Endodermal cell (in vitro differentiated cells): Measurements from ENCODE around the gene MBD5. TPM values are rescaled to one million over a fixed set of nuclear protein-coding genes. Genes with fewer than 3 reads are reported as not detected.

ENCODE experiments used
- DNase-seq: peaks from one replicate; pipeline ENCODE4 v3.0.0-alpha.2; 2017
- H3K27ac ChIP-seq: 2 replicates; pipeline ENCODE4 v1.5.1; 2013; ENCODE audit warnings: mild to moderate bottlenecking, low read depth, low read length, moderate library complexity
- H3K27me3 ChIP-seq: 2 replicates; pipeline ENCODE4 v1.6.1; 2013; ENCODE audit warnings: mild to moderate bottlenecking, low read length, moderate library complexity; ENCODE audit not compliant: insufficient read depth, control insufficient read depth, poor library complexity, severe bottlenecking
- H3K36me3 ChIP-seq: 2 replicates; pipeline ENCODE4 v1.7.0; 2013; ENCODE audit warnings: mild to moderate bottlenecking, low read length, moderate library complexity; ENCODE audit not compliant: control insufficient read depth, insufficient read depth
- H3K4me1 ChIP-seq: one replicate; pipeline ENCODE4 v1.7.0; 2013; ENCODE audit warnings: low read length; ENCODE audit not compliant: control insufficient read depth, insufficient read depth
- H3K4me3 ChIP-seq: 2 replicates; pipeline ENCODE4 v1.5.1; 2013; ENCODE audit warnings: mild to moderate bottlenecking, low read length, moderate library complexity
- H3K9ac ChIP-seq: 2 replicates; pipeline ENCODE4 v1.6.1; 2013; ENCODE audit warnings: mild to moderate bottlenecking, low read length, moderate library complexity; ENCODE audit not compliant: poor library complexity, severe bottlenecking; ENCODE audit errors: extremely low read depth
- H3K9me3 ChIP-seq: 2 replicates; pipeline ENCODE4 v1.6.1; 2013; ENCODE audit warnings: mild to moderate bottlenecking, low read length, moderate library complexity; ENCODE audit not compliant: control insufficient read depth
- H3K27ac Mint-ChIP-seq: 2 replicates; pipeline ENCODE4 v1.8.0; 2020; ENCODE audit warnings: mixed read lengths
- H3K27me3 Mint-ChIP-seq: 2 replicates; pipeline ENCODE4 v1.8.0; 2021; ENCODE audit warnings: mild to moderate bottlenecking, mixed read lengths; ENCODE audit not compliant: insufficient read depth
- H3K36me3 Mint-ChIP-seq: 2 replicates; pipeline ENCODE4 v1.8.0; 2020; ENCODE audit warnings: low read depth, mixed read lengths
- H3K4me1 Mint-ChIP-seq: 2 replicates; pipeline ENCODE4 v1.8.0; 2020; ENCODE audit warnings: mixed read lengths
- H3K4me3 Mint-ChIP-seq: 2 replicates; pipeline ENCODE4 v1.8.0; 2020; ENCODE audit warnings: mild to moderate bottlenecking, moderate library complexity, mixed read lengths
- H3K9me3 Mint-ChIP-seq: 2 replicates; pipeline ENCODE4 v1.8.0; 2020; ENCODE audit warnings: mild to moderate bottlenecking, mixed read lengths
- CTCF ChIP-seq: fragments of 200-600 bp; sonication (generic); conservative IDR thresholded peaks from 2 replicates; pipeline ENCODE4 v1.5.0; 2021; ENCODE audit warnings: antibody characterized with exemption, mild to moderate bottlenecking
- WGBS, 2 experiments: methylation state at CpG; one replicate each; pipeline versions ENCODE4 v1.1.5 to v1.1.7; 2013; ENCODE audit warnings: missing lambda C conversion rate in 2 of 2, mixed read lengths in 1 of 2; ENCODE audit not compliant: insufficient coverage in 1 of 2, insufficient read length in 1 of 2; 5-methylcytosine and 5-hydroxymethylcytosine counted together
- total RNA-seq, 2 donors: library from RNA; stranded (reverse); fragmentation: NEBNext Ultra II Directional in 1 of 2; extraction: Animal tissue kit (Norgen Biotek cat#: 25700) in 1 of 2; gene quantifications; 2 replicates in 1 of 2; 3 replicates in 1 of 2; pipeline ENCODE4 v1.2.1, GENCODE V29; 2021

The MBD5 gene
- total RNA-seq, 2 donors from 2014 or later = 49.1 to 55.7 TPM

GRCh38 chr2:148360662-148361061, 339.8 kb downstream of the MBD5 start:
- H3K36me3 ChIP-seq = no peaks in the 10 kb centered on the region
- peaks cover 20% of the 10 kb centered on the region for H3K36me3 Mint-ChIP-seq
- no peak for TF ChIP-seq CTCF
- no peaks in the 10 kb centered on the region for H3K9me3 ChIP-seq
- H3K27ac Mint-ChIP-seq = no peak overlapping the region
- H3K27me3 ChIP-seq = no peaks in the 10 kb centered on the region
- 80% methylated on average over 1 of the region's 1 CpG; no CpG with 5 or more reads in 1 of the 2 experiments for WGBS, 2 experiments
- no peak for DNase-seq
- no peak overlapping the region for H3K27ac ChIP-seq
- H3K4me1 Mint-ChIP-seq = peaks cover 10% of the 10 kb centered on the region
- peaks cover 20% of the 10 kb centered on the region for H3K9me3 Mint-ChIP-seq
- no peak overlapping the region for H3K4me3 ChIP-seq
- H3K4me1 ChIP-seq = no peaks in the 10 kb centered on the region
- no peak overlapping the region for H3K9ac ChIP-seq
- H3K4me3 Mint-ChIP-seq = no peak overlapping the region
- H3K27me3 Mint-ChIP-seq = no peaks in the 10 kb centered on the region

- H3K27me3 Mint-ChIP-seq = no peaks in the 10 kb centered on the region
- Histone ChIP-seq H3K4me1 (no peaks in the 10 kb centered on the region), H3K27ac (no peak overlapping the region), H3K9ac (no peak overlapping the region), H3K4me3 (no peak overlapping the region), H3K36me3 (no peaks in the 10 kb centered on the region), H3K27me3 (no peaks in the 10 kb centered on the region), H3K9me3 (no peaks in the 10 kb centered on the region)
- H3K4me1 Mint-ChIP-seq = peaks cover 10% of the 10 kb centered on the region
- TF ChIP-seq CTCF = no peak
- peak; percentile 64 for DNase-seq
- H3K4me3 Mint-ChIP-seq = no peak overlapping the region
- 88% methylated on average over 8 to 10 of the region's 10 CpGs for WGBS, 2 experiments
- peaks cover 20% of the 10 kb centered on the region for H3K9me3 Mint-ChIP-seq
- peaks cover 20% of the 10 kb centered on the region for H3K36me3 Mint-ChIP-seq
- peak overlapping the region; percentile 36 for H3K27ac Mint-ChIP-seq
Measured at GRCh38 chr2:148362144-148362796, 341.4 kb downstream of the MBD5 start.

GRCh38 chr2:148375214-148375613, 354.3 kb downstream of the MBD5 start:
- WGBS, 2 experiments = 83 to 84% methylated on average over 2 to 3 of the region's 3 CpGs
- no peak overlapping the region for H3K27ac ChIP-seq

More at GRCh38 chr2:148375214-148375613, 354.3 kb downstream of the MBD5 start:
- no peak overlapping the region for H3K9ac ChIP-seq
- DNase-seq = no peak
- H3K36me3 ChIP-seq = no peaks in the 10 kb centered on the region
- no peak overlapping the region for H3K4me3 ChIP-seq
- H3K27ac Mint-ChIP-seq = no peak overlapping the region
- peaks cover 21% of the 10 kb centered on the region for H3K9me3 ChIP-seq
- no peaks in the 10 kb centered on the region for H3K4me1 ChIP-seq
- H3K9me3 Mint-ChIP-seq = peaks cover 13% of the 10 kb centered on the region
- H3K27me3 ChIP-seq = no peaks in the 10 kb centered on the region
- no peaks in the 10 kb centered on the region for H3K4me1 Mint-ChIP-seq
- H3K27me3 Mint-ChIP-seq = no peaks in the 10 kb centered on the region
- peaks cover 17% of the 10 kb centered on the region for H3K36me3 Mint-ChIP-seq
- TF ChIP-seq CTCF = no peak
- no peak overlapping the region for H3K4me3 Mint-ChIP-seq
